Measurements from ENCODE around the gene OCA2. TPM values are rescaled to one million over a fixed set of nuclear protein-coding genes. Genes with fewer than 3 reads are reported as not detected.

The OCA2 gene
- total and polyA plus RNA-seq, 2 experiments from 2014 or later, result not detected

GRCh38 chr15:27783678-27784077 is 315.4 kb downstream of the OCA2 start:
- Histone ChIP-seq H3K27me3 (replicated peaks; ENCODE audit: insufficient read depth) (no peaks in the 10 kb centered on the region), H4K20me1 (ENCODE audit: insufficient read depth) (no peaks in the 10 kb centered on the region), H3K27ac (no peak overlapping the region), H3F3A (ENCODE audit: insufficient read depth) (no peaks in the 10 kb centered on the region), H3K9me3 (ENCODE audit: low read depth) (no peaks in the 10 kb centered on the region), H3K79me2 (ENCODE audit: insufficient read depth) (no peaks in the 10 kb centered on the region), H3K9me2 (ENCODE audit: insufficient read depth) (no peaks in the 10 kb centered on the region), H3K9ac (no peak overlapping the region), H3K4me3 (no peak overlapping the region), H3K4me2 (ENCODE audit: unreplicated experiment) (no peak overlapping the region), H2AFZ (no peak overlapping the region), H3K36me3 (ENCODE audit: low read depth) (no peaks in the 10 kb centered on the region), H3K4me1 (ENCODE audit: insufficient read depth) (no peaks in the 10 kb centered on the region)
- 12 to 15% methylated on average over 3 of the region's 3 CpGs for WGBS, 2 experiments (ENCODE audit: low coverage in 1 of 2, low lambda C conversion rate in 2 of 2, missing lambda C conversion rate in 2 of 2)
- no peak for DNase-seq
- no peak for TF ChIP-seq EZH2phosphoT487 (IDR thresholded peaks at IDR 0.05; ENCODE audit: insufficient read depth, low read depth)
- no peak for TF ChIP-seq EZH2 (IDR thresholded peaks at IDR 0.05; ENCODE audit: insufficient read depth, poor library complexity, severe bottlenecking)
- in situ Hi-C loops (cut with MboI), result loop anchor here (25.0 kb wide), 1 partner anchor 104 kb away; no protein-coding TSS in a partner anchor

- no peak for TF ChIP-seq EZH2phosphoT487 (IDR thresholded peaks at IDR 0.05; ENCODE audit: insufficient read depth, low read depth)
- no peak for TF ChIP-seq EZH2 (IDR thresholded peaks at IDR 0.05; ENCODE audit: insufficient read depth, poor library complexity, severe bottlenecking)
- no peak for DNase-seq
- H3K27ac ChIP-seq, result no peak overlapping the region
- H3K27me3 ChIP-seq (replicated peaks; ENCODE audit: insufficient read depth), result no peaks in the 10 kb centered on the region
- no peaks in the 10 kb centered on the region for H3K4me1 ChIP-seq (ENCODE audit: insufficient read depth)
- no peak overlapping the region for H3K4me2 ChIP-seq (ENCODE audit: unreplicated experiment)
- no peaks in the 10 kb centered on the region for H3F3A ChIP-seq (ENCODE audit: insufficient read depth)
- 7 to 9% methylated on average over 2 of the region's 2 CpGs for WGBS, 2 experiments (ENCODE audit: low coverage in 1 of 2, low lambda C conversion rate in 2 of 2, missing lambda C conversion rate in 2 of 2)
- in situ Hi-C loops (cut with MboI), result loop anchor here (25.0 kb wide), 1 partner anchor 105 kb away; no protein-coding TSS in a partner anchor
- no peak overlapping the region for H2AFZ ChIP-seq
- H3K36me3 ChIP-seq (ENCODE audit: low read depth), result no peaks in the 10 kb centered on the region
- H4K20me1 ChIP-seq (ENCODE audit: insufficient read depth), result no peaks in the 10 kb centered on the region
- no peaks in the 10 kb centered on the region for H3K9me3 ChIP-seq (ENCODE audit: low read depth)
- no peaks in the 10 kb centered on the region for H3K9me2 ChIP-seq (ENCODE audit: insufficient read depth)
- H3K9ac ChIP-seq, result no peak overlapping the region
- H3K79me2 ChIP-seq (ENCODE audit: insufficient read depth), result no peaks in the 10 kb centered on the region
- H3K4me3 ChIP-seq, result no peak overlapping the region
These were observed 317.0 kb downstream of the OCA2 start for GRCh38 chr15:27782125-27782524.

GRCh38 chr15:27776501-27776900 is 322.6 kb downstream of the OCA2 start:
- H3K27me3 ChIP-seq (replicated peaks; ENCODE audit: insufficient read depth), result no peaks in the 10 kb centered on the region
- H3K4me1 ChIP-seq (ENCODE audit: insufficient read depth), result no peaks in the 10 kb centered on the region
- no peaks in the 10 kb centered on the region for H3K9me3 ChIP-seq (ENCODE audit: low read depth)
- no peak overlapping the region for H3K4me3 ChIP-seq
- H3K9ac ChIP-seq, result no peak overlapping the region
- no peaks in the 10 kb centered on the region for H3K36me3 ChIP-seq (ENCODE audit: low read depth)
- H3K27ac ChIP-seq, result no peak overlapping the region
- H4K20me1 ChIP-seq (ENCODE audit: insufficient read depth), result no peaks in the 10 kb centered on the region
- in situ Hi-C loops (cut with MboI), result loop anchor here (25.0 kb wide), 1 partner anchor 111 kb away; no protein-coding TSS in a partner anchor
- no peak overlapping the region for H3K4me2 ChIP-seq (ENCODE audit: unreplicated experiment)
- DNase-seq, result no peak
- 67 to 75% methylated on average over 15 of the region's 15 CpGs for WGBS, 2 experiments (ENCODE audit: low coverage in 1 of 2, low lambda C conversion rate in 2 of 2, missing lambda C conversion rate in 2 of 2)
- no peaks in the 10 kb centered on the region for H3K9me2 ChIP-seq (ENCODE audit: insufficient read depth)
- no peak for TF ChIP-seq EZH2phosphoT487 (IDR thresholded peaks at IDR 0.05; ENCODE audit: insufficient read depth, low read depth)
- no peak for TF ChIP-seq EZH2 (IDR thresholded peaks at IDR 0.05; ENCODE audit: insufficient read depth, poor library complexity, severe bottlenecking)
- no peak overlapping the region for H2AFZ ChIP-seq
- no peaks in the 10 kb centered on the region for H3K79me2 ChIP-seq (ENCODE audit: insufficient read depth)
- no peaks in the 10 kb centered on the region for H3F3A ChIP-seq (ENCODE audit: insufficient read depth)

- H3K9me3 ChIP-seq (ENCODE audit: low read depth), result no peaks in the 10 kb centered on the region
- WGBS, 2 experiments (ENCODE audit: low coverage in 1 of 2, low lambda C conversion rate in 2 of 2, missing lambda C conversion rate in 2 of 2), result 82% methylated on average over 9 of the region's 9 CpGs
- H3K9ac ChIP-seq, result no peak overlapping the region
- H3K4me2 ChIP-seq (ENCODE audit: unreplicated experiment), result no peak overlapping the region
- H4K20me1 ChIP-seq (ENCODE audit: insufficient read depth), result no peaks in the 10 kb centered on the region
- in situ Hi-C loops (cut with MboI), result loop anchor here (25.0 kb wide), 1 partner anchor 113 kb away; no protein-coding TSS in a partner anchor
- no peaks in the 10 kb centered on the region for H3K27me3 ChIP-seq (replicated peaks; ENCODE audit: insufficient read depth)
- H3K36me3 ChIP-seq (ENCODE audit: low read depth), result no peaks in the 10 kb centered on the region
- no peaks in the 10 kb centered on the region for H3K9me2 ChIP-seq (ENCODE audit: insufficient read depth)
- no peaks in the 10 kb centered on the region for H3K4me1 ChIP-seq (ENCODE audit: insufficient read depth)
- H3F3A ChIP-seq (ENCODE audit: insufficient read depth), result no peaks in the 10 kb centered on the region
- no peak overlapping the region for H3K27ac ChIP-seq
- no peaks in the 10 kb centered on the region for H3K79me2 ChIP-seq (ENCODE audit: insufficient read depth)
- H3K4me3 ChIP-seq, result no peak overlapping the region
- TF ChIP-seq EZH2phosphoT487 (IDR thresholded peaks at IDR 0.05; ENCODE audit: insufficient read depth, low read depth) (no peak), EZH2 (IDR thresholded peaks at IDR 0.05; ENCODE audit: insufficient read depth, poor library complexity, severe bottlenecking) (no peak)
- no peak for DNase-seq
- no peak overlapping the region for H2AFZ ChIP-seq
These were observed 324.5 kb downstream of the OCA2 start for GRCh38 chr15:27774638-27775037.

- DNase-seq, result no peak
- Histone ChIP-seq H3F3A (ENCODE audit: insufficient read depth) (no peaks in the 10 kb centered on the region), H2AFZ (no peak overlapping the region), H3K36me3 (ENCODE audit: low read depth) (no peaks in the 10 kb centered on the region), H3K27ac (no peak overlapping the region), H3K9ac (no peak overlapping the region), H3K9me3 (ENCODE audit: low read depth) (no peaks in the 10 kb centered on the region), H3K79me2 (ENCODE audit: insufficient read depth) (no peaks in the 10 kb centered on the region), H4K20me1 (ENCODE audit: insufficient read depth) (no peaks in the 10 kb centered on the region), H3K4me1 (ENCODE audit: insufficient read depth) (no peaks in the 10 kb centered on the region), H3K27me3 (replicated peaks; ENCODE audit: insufficient read depth) (no peaks in the 10 kb centered on the region), H3K4me2 (ENCODE audit: unreplicated experiment) (no peak overlapping the region), H3K4me3 (no peak overlapping the region), H3K9me2 (ENCODE audit: insufficient read depth) (no peaks in the 10 kb centered on the region)
- in situ Hi-C loops (cut with MboI), result no loop called here
- WGBS, 2 experiments (ENCODE audit: low coverage in 1 of 2, low lambda C conversion rate in 2 of 2, missing lambda C conversion rate in 2 of 2), result 61 to 70% methylated on average over 5 to 6 of the region's 6 CpGs
- TF ChIP-seq EZH2 (IDR thresholded peaks at IDR 0.05; ENCODE audit: insufficient read depth, poor library complexity, severe bottlenecking) (no peak), EZH2phosphoT487 (IDR thresholded peaks at IDR 0.05; ENCODE audit: insufficient read depth, low read depth) (no peak)
These were observed 324.9 kb downstream of the OCA2 start for GRCh38 chr15:27774191-27774590.

Data from GM23248 (cell line).